PC-3 (cell line): ENCODE results near the gene MRPL49.

Experiments
- EZH2 ChIP-seq: fragments of 300-600 bp; sonication (generic); IDR thresholded peaks from one replicate; pipeline ENCODE4 v1.6.1; 2017; ENCODE audit warnings: antibody characterized with exemption, mild to moderate bottlenecking, low read length; ENCODE audit not compliant: unreplicated experiment
- TF ChIP-seq, protein P1 (sequence below): fragments of 300-600 bp; sonication (generic); conservative IDR thresholded peaks from 2 replicates; pipeline ENCODE4 v1.5.1; 2017; ENCODE audit warnings: antibody characterized with exemption, low read depth, mild to moderate bottlenecking, low read length

- TF ChIP-seq, protein P1, sequence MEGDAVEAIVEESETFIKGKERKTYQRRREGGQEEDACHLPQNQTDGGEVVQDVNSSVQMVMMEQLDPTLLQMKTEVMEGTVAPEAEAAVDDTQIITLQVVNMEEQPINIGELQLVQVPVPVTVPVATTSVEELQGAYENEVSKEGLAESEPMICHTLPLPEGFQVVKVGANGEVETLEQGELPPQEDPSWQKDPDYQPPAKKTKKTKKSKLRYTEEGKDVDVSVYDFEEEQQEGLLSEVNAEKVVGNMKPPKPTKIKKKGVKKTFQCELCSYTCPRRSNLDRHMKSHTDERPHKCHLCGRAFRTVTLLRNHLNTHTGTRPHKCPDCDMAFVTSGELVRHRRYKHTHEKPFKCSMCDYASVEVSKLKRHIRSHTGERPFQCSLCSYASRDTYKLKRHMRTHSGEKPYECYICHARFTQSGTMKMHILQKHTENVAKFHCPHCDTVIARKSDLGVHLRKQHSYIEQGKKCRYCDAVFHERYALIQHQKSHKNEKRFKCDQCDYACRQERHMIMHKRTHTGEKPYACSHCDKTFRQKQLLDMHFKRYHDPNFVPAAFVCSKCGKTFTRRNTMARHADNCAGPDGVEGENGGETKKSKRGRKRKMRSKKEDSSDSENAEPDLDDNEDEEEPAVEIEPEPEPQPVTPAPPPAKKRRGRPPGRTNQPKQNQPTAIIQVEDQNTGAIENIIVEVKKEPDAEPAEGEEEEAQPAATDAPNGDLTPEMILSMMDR: no peak
- no peak for TF ChIP-seq EZH2
Observed at GRCh38 chr11:65078786-65079342, 43.3 kb upstream of the MRPL49 start.
